T-helper 1 cell treated with Interleukin-12 subunit alpha and Interleukin-12 subunit beta and Interleukin-4 antibody, amounts not matched to agents 30 μg/mL and 1 μg/mL, for 36 hours (primary cell): ENCODE data around the gene CHRNG.
"Not testable (repeated sequence)": the region's sequence is repeated elsewhere in the genome, so short reads cannot be mapped to it uniquely, and the experiment has no call there.

Experiments used
- H3K27ac Mint-ChIP-seq: one replicate; pipeline ENCODE4 v1.8.0; 2021; ENCODE audit warnings: mild to moderate bottlenecking, mixed read lengths
- H3K27me3 Mint-ChIP-seq: one replicate; pipeline ENCODE4 v1.8.0; 2021; ENCODE audit warnings: low read depth, mixed read lengths
- H3K36me3 Mint-ChIP-seq: one replicate; pipeline ENCODE4 v1.8.0; 2021; ENCODE audit warnings: low read depth, mixed read lengths
- H3K4me1 Mint-ChIP-seq: one replicate; pipeline ENCODE4 v1.8.0; 2021; ENCODE audit warnings: low read depth, mixed read lengths
- H3K4me3 Mint-ChIP-seq: one replicate; pipeline ENCODE4 v1.8.0; 2021; ENCODE audit warnings: mild to moderate bottlenecking, moderate library complexity, mixed read lengths
- H3K9me3 Mint-ChIP-seq: one replicate; pipeline ENCODE4 v1.8.0; 2021; ENCODE audit warnings: mixed read lengths

Gene CHRNG

GRCh38 chr2:232528746-232529460 is 10.6 kb upstream of the CHRNG start:
- no peak overlapping the region for H3K27ac Mint-ChIP-seq
- H3K9me3 Mint-ChIP-seq = no peaks in the 10 kb centered on the region
- H3K4me1 Mint-ChIP-seq = peaks cover 4% of the 10 kb centered on the region
- H3K27me3 Mint-ChIP-seq = peaks cover 10% of the 10 kb centered on the region
- no peak overlapping the region for H3K4me3 Mint-ChIP-seq
- H3K36me3 Mint-ChIP-seq = no peaks in the 10 kb centered on the region

GRCh38 chr2:232529806-232530547 is 9.5 kb upstream of the CHRNG start:
- no peak overlapping the region for H3K4me3 Mint-ChIP-seq
- peaks cover 4% of the 10 kb centered on the region for H3K4me1 Mint-ChIP-seq
- H3K9me3 Mint-ChIP-seq = no peaks in the 10 kb centered on the region
- peaks cover 3% of the 10 kb centered on the region for H3K27me3 Mint-ChIP-seq
- H3K27ac Mint-ChIP-seq = no peak overlapping the region
- H3K36me3 Mint-ChIP-seq = no peaks in the 10 kb centered on the region

- no peak overlapping the region for H3K27ac Mint-ChIP-seq
- no peaks in the 10 kb centered on the region for H3K36me3 Mint-ChIP-seq
- H3K27me3 Mint-ChIP-seq = peaks cover 3% of the 10 kb centered on the region
- H3K9me3 Mint-ChIP-seq = no peaks in the 10 kb centered on the region
- H3K4me1 Mint-ChIP-seq = peaks cover 4% of the 10 kb centered on the region
- no peak overlapping the region for H3K4me3 Mint-ChIP-seq
Measured at GRCh38 chr2:232530626-232531260, 8.7 kb upstream of the CHRNG start.

GRCh38 chr2:232532419-232532818 is 7.1 kb upstream of the CHRNG start:
- H3K4me1 Mint-ChIP-seq = peaks cover 4% of the 10 kb centered on the region

GRCh38 chr2:232532821-232533220 is 6.7 kb upstream of the CHRNG start:
- H3K9me3 Mint-ChIP-seq, H3K4me3 Mint-ChIP-seq, H3K36me3 Mint-ChIP-seq, H3K27me3 Mint-ChIP-seq, H3K4me1 Mint-ChIP-seq, H3K27ac Mint-ChIP-seq: not testable (repeated sequence)

More at GRCh38 chr2:232532419-232532818, 7.1 kb upstream of the CHRNG start:
- Mint-ChIP-seq H3K4me3 (no peak overlapping the region), H3K9me3 (peaks cover 8% of the 10 kb centered on the region), H3K36me3 (no peaks in the 10 kb centered on the region), H3K27ac (no peak overlapping the region), H3K27me3 (peaks cover 3% of the 10 kb centered on the region)

- H3K27me3 Mint-ChIP-seq = peaks cover 6% of the 10 kb centered on the region
- H3K4me1 Mint-ChIP-seq = peaks cover 4% of the 10 kb centered on the region
- no peak overlapping the region for H3K27ac Mint-ChIP-seq
- H3K4me3 Mint-ChIP-seq = no peak overlapping the region
- H3K36me3 Mint-ChIP-seq = no peaks in the 10 kb centered on the region
- peaks cover 8% of the 10 kb centered on the region for H3K9me3 Mint-ChIP-seq
Measured at GRCh38 chr2:232533944-232534710, 5.4 kb upstream of the CHRNG start.

- Mint-ChIP-seq H3K36me3 (no peaks in the 10 kb centered on the region), H3K4me1 (peaks cover 4% of the 10 kb centered on the region), H3K4me3 (no peak overlapping the region), H3K27me3 (peaks cover 6% of the 10 kb centered on the region), H3K9me3 (peaks cover 8% of the 10 kb centered on the region), H3K27ac (no peak overlapping the region)
Measured at GRCh38 chr2:232534940-232535651, 4.4 kb upstream of the CHRNG start.

GRCh38 chr2:232535761-232536530 is 3.5 kb upstream of the CHRNG start:
- Mint-ChIP-seq H3K9me3 (peaks cover 8% of the 10 kb centered on the region), H3K4me3 (no peak overlapping the region), H3K4me1 (peaks cover 4% of the 10 kb centered on the region), H3K27me3 (peaks cover 6% of the 10 kb centered on the region), H3K36me3 (no peaks in the 10 kb centered on the region), H3K27ac (no peak overlapping the region)

GRCh38 chr2:232537079-232537478 is 2.4 kb upstream of the CHRNG start:
- H3K36me3 Mint-ChIP-seq = no peaks in the 10 kb centered on the region
- H3K27ac Mint-ChIP-seq = no peak overlapping the region
- peaks cover 4% of the 10 kb centered on the region for H3K4me1 Mint-ChIP-seq
- H3K4me3 Mint-ChIP-seq = no peak overlapping the region
- peaks cover 6% of the 10 kb centered on the region for H3K27me3 Mint-ChIP-seq
- peaks cover 8% of the 10 kb centered on the region for H3K9me3 Mint-ChIP-seq

- Mint-ChIP-seq H3K27me3 (peaks cover 6% of the 10 kb centered on the region), H3K27ac (no peak overlapping the region), H3K4me3 (no peak overlapping the region), H3K9me3 (peaks cover 8% of the 10 kb centered on the region), H3K36me3 (no peaks in the 10 kb centered on the region), H3K4me1 (peaks cover 4% of the 10 kb centered on the region)
Measured at GRCh38 chr2:232537499-232537898, 2.0 kb upstream of the CHRNG start.

- H3K27me3 Mint-ChIP-seq = peaks cover 6% of the 10 kb centered on the region
- peaks cover 4% of the 10 kb centered on the region for H3K4me1 Mint-ChIP-seq
- H3K9me3 Mint-ChIP-seq = peaks cover 8% of the 10 kb centered on the region
- no peak overlapping the region for H3K27ac Mint-ChIP-seq
- peaks cover 2% of the 10 kb centered on the region for H3K36me3 Mint-ChIP-seq
- H3K4me3 Mint-ChIP-seq = no peak overlapping the region
Measured at GRCh38 chr2:232538671-232539070, 821 bp upstream of the CHRNG start.

GRCh38 chr2:232540441-232541041 is 1.0 kb downstream of the CHRNG start:
- Mint-ChIP-seq H3K27me3 (peaks cover 6% of the 10 kb centered on the region), H3K9me3 (peaks cover 8% of the 10 kb centered on the region), H3K36me3 (peaks cover 5% of the 10 kb centered on the region), H3K4me3 (no peak overlapping the region), H3K4me1 (peaks cover 4% of the 10 kb centered on the region), H3K27ac (no peak overlapping the region)
